Suppressor macrophage treated with lipopolysaccharide for 1 hour (primary cell): ENCODE results near the gene PCDHA11.
"Not testable (repeated sequence)": the region's sequence is repeated elsewhere in the genome, so short reads cannot be mapped to it uniquely, and the experiment has no call there.

Experiments used
- DNase-seq, 3 donors: peaks; one replicate each; pipeline ENCODE4 v3.0.0-alpha.2; 2020 to 2022

Gene PCDHA11

GRCh38 chr5:140849831-140850634 is 18.7 kb upstream of the PCDHA11 start:
- not testable (repeated sequence) for DNase-seq

GRCh38 chr5:140855772-140856674 is 12.7 kb upstream of the PCDHA11 start, which contains the start of gene PCDHA10:
PCDHA10 (plus strand) TSS chr5:140855897; CDS start chr5:140856049, 152 bp downstream.
- DNase-seq, result no peak

- no peak for DNase-seq
These were observed 11.4 kb upstream of the PCDHA11 start for GRCh38 chr5:140857177-140857986.

GRCh38 chr5:140857987-140858240 is 10.8 kb upstream of the PCDHA11 start:
- no peak for DNase-seq

DNA sequence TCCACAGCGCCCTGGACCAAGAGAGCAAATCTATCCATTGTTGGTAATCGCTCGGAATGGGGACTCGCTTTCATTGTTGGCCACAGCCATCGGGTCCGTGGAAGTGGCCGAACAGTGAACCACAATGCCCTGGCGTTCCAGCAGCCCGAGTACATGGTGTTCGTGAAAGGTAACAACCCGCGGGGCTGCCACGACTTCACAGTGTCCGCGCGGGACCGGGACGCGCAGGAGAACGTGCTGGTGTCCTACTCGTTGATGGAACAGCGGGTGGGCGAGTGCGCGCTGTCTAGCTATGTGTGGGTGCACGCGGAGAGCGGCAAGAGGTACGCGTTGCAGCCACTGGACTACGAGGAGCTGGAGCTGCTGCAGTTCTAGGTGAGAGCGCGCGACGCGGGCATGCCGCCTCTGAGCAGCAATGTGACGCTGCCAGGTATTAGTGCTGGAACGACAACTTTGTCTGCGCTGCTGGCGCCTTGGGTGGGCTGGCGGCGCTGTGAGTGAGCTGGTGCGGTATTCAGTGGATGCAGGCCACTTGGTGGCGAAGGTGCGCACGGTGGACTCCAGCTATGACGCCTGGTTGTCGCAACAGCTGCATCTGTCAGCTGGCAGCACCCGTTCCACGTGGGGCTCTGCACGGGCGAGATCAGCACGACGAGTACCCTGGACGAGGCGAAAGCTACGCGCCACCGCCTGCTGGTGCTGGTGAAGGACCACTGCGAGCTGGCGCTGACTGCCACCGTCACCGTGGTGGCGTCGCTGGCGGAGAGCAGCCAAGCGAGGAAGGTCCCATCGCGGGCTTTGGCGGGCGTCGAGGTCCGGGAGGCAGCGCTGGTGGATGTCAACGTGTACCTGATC is 6.1 kb upstream of the PCDHA11 start:
- no peak for DNase-seq

DNA sequence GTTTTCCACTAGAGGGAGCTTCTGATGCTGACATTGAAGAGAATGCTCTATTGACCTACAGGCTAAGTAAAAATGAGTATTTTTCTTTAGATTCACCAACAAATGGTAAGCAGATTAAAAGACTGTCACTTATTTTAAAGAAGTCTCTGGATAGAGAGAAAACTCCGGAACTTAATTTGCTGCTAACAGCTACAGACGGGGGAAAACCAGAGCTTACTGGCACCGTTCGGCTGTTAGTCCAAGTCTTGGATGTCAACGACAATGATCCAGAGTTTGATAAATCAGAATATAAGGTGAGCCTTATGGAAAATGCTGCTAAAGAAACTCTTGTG is 764 bp downstream of the PCDHA11 start:
- DNase-seq, result no peak

DNA sequence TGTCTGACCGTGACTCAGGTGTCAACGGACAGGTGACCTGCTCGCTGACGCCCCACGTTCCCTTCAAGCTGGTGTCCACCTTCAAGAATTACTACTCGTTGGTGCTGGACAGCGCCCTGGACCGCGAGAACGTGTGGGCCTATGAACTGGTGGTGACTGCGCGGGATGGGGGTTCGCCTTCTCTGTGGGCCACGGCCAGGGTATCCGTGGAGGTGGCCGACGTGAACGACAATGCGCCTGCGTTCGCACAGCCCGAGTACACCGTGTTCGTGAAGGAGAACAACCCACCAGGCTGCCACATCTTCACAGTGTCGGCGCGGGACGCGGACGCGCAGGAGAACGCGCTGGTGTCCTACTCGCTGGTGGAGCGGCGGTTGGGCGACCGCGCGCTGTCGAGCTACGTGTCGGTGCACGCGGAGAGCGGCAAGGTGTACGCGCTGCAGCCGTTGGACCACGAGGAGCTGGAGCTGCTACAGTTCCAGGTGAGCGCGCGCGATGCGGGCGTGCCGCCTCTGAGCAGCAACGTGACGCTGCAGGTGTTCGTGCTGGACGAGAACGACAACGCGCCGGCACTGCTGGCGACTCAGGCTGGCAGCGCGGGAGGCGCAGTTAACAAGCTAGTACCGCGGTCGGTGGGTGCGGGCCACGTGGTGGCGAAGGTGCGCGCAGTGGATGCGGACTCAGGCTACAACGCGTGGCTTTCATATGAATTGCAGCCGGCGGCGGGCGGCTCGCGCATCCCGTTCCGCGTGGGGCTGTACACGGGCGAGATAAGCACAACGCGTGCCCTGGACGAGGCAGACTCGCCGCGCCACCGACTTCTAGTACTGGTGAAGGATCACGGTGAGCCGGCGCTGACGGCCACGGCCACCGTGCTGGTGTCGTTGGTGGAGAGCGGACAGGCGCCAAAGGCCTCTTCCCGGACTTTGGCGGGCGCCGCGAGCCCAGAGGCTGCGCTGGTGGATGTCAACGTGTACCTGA is 1.8 kb downstream of the PCDHA11 start:
- DNase-seq, result no peak

DNA sequence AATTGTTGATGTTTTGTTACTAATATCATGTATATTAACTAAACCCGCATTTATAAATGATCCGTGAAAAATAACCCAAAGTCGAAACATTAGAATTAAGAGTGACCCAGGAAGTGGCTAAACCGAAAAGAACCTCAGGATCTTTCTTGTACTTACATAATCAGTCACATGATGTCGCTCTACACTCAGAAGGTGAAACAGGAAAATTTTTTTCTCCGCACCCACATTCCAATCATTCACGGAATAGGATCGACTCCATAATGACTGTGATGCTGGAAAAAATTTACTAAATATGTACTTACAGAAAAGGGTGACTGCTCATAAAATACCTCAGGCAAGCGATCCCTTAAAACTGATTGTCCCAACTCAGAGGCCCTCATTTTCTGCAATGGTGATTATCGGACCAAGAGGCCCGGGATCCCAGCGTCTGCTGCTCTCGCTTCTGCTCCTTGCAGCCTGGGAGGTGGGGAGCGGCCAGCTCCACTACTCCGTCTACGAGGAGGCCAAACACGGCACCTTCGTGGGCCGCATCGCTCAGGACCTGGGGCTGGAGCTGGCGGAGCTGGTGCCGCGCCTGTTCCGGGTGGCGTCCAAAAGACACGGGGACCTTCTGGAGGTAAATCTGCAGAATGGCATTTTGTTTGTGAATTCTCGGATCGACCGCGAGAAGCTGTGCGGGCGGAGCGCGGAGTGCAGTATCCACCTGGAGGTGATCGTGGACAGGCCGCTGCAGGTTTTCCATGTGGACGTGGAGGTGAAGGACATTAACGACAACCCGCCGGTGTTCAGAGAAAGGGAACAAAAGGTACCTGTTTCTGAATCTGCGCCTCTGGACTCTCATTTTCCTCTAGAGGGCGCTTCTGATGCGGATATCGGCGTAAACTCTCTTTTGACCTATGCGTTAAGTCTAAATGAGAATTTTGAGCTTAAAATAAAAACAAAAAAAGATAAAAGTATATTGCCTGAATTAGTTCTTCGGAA is 6.6 kb downstream of the PCDHA11 start, which contains the start of gene PCDHA12:
Gene PCDHA12, plus strand, starts transcription at position 224 of the 981 bp plus-strand sequence. Its CDS starts 165 bp downstream, at position 389.
- no peak for DNase-seq

DNA sequence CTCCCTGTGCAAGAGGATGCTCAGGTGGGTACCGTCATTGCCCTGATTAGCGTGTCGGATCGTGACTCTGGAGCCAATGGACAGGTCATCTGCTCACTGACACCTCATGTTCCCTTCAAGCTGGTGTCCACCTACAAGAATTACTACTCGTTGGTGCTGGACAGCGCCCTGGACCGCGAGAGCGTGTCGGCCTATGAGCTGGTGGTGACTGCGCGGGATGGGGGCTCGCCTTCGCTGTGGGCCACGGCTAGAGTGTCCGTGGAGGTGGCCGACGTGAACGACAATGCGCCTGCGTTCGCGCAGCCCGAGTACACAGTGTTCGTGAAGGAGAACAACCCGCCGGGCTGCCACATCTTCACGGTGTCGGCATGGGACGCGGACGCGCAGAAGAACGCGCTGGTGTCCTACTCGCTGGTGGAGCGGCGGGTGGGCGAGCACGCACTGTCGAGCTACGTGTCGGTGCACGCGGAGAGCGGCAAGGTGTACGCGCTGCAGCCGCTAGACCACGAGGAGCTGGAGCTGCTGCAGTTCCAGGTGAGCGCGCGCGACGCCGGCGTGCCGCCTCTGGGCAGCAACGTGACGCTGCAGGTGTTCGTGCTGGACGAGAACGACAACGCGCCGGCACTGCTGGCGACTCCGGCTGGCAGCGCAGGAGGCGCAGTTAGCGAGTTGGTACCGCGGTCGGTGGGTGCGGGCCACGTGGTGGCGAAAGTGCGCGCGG is 7.9 kb downstream of the PCDHA11 start:
- DNase-seq, result not testable (repeated sequence)

GRCh38 chr5:140877262-140877581 is 8.5 kb downstream of the PCDHA11 start:
- DNase-seq, result no peak

DNA sequence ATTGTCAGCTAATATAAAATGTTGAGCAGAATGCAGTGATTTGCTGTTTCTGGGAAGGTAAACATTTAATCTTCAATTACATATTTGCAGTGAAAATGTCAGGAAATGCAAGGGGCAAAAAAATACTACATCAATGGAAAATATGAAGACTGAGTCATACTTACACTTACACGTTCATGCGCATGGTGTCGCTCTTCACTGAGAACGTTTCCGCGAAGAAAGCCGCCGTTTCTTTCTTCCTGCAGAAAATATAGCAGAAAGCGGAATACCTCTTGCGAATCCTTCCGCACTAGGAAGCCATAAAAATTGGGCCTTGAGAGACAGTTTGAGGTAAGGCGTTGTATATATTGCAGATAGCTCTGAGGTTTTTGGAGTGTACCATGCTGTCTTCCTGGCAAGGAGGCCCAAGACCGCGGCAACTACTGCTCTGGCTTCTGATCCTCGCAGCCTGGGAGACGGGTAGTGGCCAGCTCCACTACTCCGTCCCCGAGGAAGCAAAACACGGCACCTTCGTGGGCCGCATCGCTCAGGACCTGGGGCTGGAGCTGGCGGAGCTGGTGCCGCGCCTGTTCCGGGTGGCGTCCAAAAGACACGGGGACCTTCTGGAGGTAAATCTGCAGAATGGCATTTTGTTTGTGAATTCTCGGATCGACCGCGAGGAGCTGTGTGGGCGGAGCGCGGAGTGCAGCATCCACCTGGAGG is 13.3 kb downstream of the PCDHA11 start, which contains the start of gene PCDHA13:
Gene PCDHA13, plus strand, starts transcription at position 236 of the 702 bp plus-strand sequence. Its CDS starts 145 bp downstream, at position 381.
- no peak for DNase-seq

- no peak for DNase-seq
These were observed 13.8 kb downstream of the PCDHA11 start for GRCh38 chr5:140882591-140882899.

GRCh38 chr5:140883373-140883772 is 14.6 kb downstream of the PCDHA11 start:
- no peak for DNase-seq

- no peak for DNase-seq
These were observed 15.4 kb downstream of the PCDHA11 start for GRCh38 chr5:140883927-140884697.

GRCh38 chr5:140916325-140916724 is 47.6 kb downstream of the PCDHA11 start:
- DNase-seq, result no peak
